GM12892 (cell line): ENCODE data around the gene LYPD4.

Experiments used
- POLR2A ChIP-seq: IDR thresholded peaks from 2 replicates; pipeline ENCODE4 v1.6.1; 2011; ENCODE audit warnings: low read depth, low read length, control low read depth
- POLR2AphosphoS5 ChIP-seq: IDR thresholded peaks from 2 replicates; pipeline ENCODE4 v1.6.1; 2011; ENCODE audit warnings: low read depth, low read length, control low read depth
- TAF1 ChIP-seq: IDR thresholded peaks from 2 replicates; pipeline ENCODE4 v1.6.1; 2011; ENCODE audit warnings: low read depth, mild to moderate bottlenecking, control low read depth, low read length, borderline replicate concordance

GRCh38 chr19:41811981-41812380, 32.5 kb downstream of the LYPD4 start:
- TF ChIP-seq POLR2A = no peak
- TF ChIP-seq POLR2AphosphoS5 = no peak
- no peak for TF ChIP-seq TAF1
